ENCODE measurements around the gene SYNPR.

Gene SYNPR

DNA sequence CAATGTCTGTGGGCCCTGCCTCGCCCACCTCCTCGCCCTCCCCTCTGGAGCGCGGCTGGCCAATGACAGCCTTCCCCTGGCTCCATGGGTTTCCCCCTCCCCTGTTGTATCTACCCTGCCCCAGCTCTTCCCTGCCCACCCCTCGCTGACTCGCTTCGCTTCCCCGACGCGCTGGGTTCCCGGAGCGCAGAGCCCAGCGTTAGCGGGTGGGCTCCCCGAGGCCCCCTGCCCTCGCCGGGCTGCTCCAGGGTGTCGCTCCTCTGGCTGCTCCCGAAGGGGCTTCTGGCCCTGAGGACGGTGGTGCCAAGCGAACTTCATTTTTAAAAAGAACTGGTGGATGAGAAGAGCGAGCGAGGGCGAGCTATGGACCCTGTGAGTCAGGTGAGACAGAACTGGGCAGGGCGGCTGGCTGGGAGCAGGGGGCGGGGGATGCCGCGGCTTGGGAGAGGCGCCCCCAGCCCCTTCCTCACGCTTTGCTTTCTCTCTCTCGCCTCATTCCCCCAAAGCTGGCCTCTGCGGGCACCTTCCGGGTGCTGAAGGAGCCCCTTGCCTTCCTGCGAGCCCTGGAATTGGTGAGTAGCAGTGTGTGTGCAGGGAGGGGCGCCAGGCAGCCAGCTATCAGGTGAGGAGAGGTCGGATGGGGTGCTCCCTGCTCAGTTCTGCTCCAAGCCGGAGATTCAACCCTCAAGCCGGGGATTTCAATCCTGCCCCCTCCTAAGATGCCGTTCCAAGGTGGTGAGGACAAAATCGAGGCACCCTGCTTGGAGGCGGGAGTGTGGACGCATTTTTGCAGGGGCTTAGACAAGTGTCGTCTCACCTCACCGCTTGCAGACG, at the start of gene SYNPR:
TSS of gene SYNPR (plus strand) at position 138 of the 834 bp plus-strand sequence.
- TF ChIP-seq, protein P1, sequence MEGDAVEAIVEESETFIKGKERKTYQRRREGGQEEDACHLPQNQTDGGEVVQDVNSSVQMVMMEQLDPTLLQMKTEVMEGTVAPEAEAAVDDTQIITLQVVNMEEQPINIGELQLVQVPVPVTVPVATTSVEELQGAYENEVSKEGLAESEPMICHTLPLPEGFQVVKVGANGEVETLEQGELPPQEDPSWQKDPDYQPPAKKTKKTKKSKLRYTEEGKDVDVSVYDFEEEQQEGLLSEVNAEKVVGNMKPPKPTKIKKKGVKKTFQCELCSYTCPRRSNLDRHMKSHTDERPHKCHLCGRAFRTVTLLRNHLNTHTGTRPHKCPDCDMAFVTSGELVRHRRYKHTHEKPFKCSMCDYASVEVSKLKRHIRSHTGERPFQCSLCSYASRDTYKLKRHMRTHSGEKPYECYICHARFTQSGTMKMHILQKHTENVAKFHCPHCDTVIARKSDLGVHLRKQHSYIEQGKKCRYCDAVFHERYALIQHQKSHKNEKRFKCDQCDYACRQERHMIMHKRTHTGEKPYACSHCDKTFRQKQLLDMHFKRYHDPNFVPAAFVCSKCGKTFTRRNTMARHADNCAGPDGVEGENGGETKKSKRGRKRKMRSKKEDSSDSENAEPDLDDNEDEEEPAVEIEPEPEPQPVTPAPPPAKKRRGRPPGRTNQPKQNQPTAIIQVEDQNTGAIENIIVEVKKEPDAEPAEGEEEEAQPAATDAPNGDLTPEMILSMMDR (IDR thresholded peaks at IDR 0.05; ENCODE audit: insufficient read depth, low read length, poor library complexity, severe bottlenecking), result no peak
- H3K36me3 ChIP-seq (ENCODE audit: control insufficient read depth, insufficient read depth, low read length), result no peaks in the 10 kb centered on the region
- no peak within 1 kb of the TSS for H3K4me3 ChIP-seq (replicated peaks; ENCODE audit: low read depth, low read length)
- DNase-seq (ENCODE audit: extremely low read depth, insufficient read length), result no peak
- H3K27me3 ChIP-seq (replicated peaks; ENCODE audit: control insufficient read depth, insufficient read depth, low read length), result no peaks in the 10 kb centered on the region; the same call in 1 of the 2 replicates

DNA sequence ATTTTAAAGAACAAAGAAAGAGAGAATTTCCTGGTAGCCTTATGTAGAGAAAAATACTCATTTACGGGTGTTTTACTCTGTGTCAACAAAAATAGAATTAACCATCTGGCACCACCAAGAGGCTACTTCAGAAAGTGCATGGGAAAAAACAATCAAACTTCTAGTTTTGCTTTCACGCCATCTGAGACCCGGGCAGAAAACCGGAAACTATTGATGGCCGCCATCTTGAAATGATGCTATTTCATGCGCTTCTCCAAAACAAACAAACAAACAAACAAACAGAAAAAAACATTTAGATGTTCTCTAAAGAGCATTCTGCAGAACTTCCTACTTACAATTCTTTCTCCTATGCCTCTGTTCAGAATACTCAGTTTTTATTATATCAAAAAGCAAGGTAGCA, 49.4 kb upstream of the SYNPR start:
- Histone ChIP-seq H3K4me3 (replicated peaks; ENCODE audit: low read depth, low read length) (no peak overlapping the region), H3K36me3 (ENCODE audit: control insufficient read depth, insufficient read depth, low read length) (no peaks in the 10 kb centered on the region), H3K27me3 (replicated peaks; ENCODE audit: control insufficient read depth, insufficient read depth, low read length) (no peaks in the 10 kb centered on the region)
- DNase-seq (ENCODE audit: extremely low read depth, insufficient read length), result peak; percentile 8
- TF ChIP-seq, protein P1 (IDR thresholded peaks at IDR 0.05; ENCODE audit: insufficient read depth, low read length, poor library complexity, severe bottlenecking), result peak; percentile 50

DNA sequence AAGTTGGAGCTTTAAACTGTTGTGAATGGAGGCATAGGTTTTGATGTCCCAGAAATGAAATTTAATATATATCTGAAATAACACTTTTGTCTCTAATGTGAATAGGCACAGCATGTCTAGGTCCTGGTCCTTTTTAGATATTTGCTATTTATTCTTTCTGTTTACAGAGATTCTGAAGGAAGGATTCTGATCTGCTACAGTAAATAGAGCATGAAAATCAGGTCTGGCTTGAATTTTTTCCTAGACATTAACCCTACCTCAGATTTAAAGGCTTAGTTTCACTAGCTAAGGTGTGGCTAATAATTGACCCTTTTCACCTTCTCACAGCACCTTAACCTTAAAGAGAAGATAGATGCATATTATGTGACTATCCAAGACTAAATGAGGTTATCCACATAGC, 48.0 kb upstream of the SYNPR start:
- DNase-seq (ENCODE audit: extremely low read depth, insufficient read length), result no peak
- no peaks in the 10 kb centered on the region for H3K27me3 ChIP-seq (replicated peaks; ENCODE audit: control insufficient read depth, insufficient read depth, low read length)
- H3K36me3 ChIP-seq (ENCODE audit: control insufficient read depth, insufficient read depth, low read length), result no peaks in the 10 kb centered on the region
- no peak overlapping the region for H3K4me3 ChIP-seq (replicated peaks; ENCODE audit: low read depth, low read length)
- TF ChIP-seq, protein P1 (IDR thresholded peaks at IDR 0.05; ENCODE audit: insufficient read depth, low read length, poor library complexity, severe bottlenecking), result no peak

DNA sequence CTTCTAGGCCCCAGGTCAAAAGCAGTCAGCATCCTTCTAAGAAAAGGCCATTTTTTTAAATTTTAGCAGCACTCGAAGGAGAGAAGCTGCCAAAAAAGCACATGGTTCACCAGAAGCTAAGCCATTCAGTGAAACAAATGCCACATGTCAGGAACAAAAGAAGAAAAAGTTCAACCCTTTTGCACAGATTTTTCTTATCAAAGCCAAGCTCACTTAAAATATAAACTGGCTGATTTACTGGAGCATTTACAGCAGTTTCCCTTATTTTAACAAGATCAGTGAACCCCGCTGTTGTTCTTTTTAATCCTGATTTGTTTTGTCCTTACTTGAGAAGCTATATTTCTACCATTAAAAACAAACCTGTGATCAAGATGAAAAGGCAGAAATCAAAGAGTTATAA, 46.5 kb upstream of the SYNPR start:
- TF ChIP-seq, protein P1 (IDR thresholded peaks at IDR 0.05; ENCODE audit: insufficient read depth, low read length, poor library complexity, severe bottlenecking), result no peak

DNA sequence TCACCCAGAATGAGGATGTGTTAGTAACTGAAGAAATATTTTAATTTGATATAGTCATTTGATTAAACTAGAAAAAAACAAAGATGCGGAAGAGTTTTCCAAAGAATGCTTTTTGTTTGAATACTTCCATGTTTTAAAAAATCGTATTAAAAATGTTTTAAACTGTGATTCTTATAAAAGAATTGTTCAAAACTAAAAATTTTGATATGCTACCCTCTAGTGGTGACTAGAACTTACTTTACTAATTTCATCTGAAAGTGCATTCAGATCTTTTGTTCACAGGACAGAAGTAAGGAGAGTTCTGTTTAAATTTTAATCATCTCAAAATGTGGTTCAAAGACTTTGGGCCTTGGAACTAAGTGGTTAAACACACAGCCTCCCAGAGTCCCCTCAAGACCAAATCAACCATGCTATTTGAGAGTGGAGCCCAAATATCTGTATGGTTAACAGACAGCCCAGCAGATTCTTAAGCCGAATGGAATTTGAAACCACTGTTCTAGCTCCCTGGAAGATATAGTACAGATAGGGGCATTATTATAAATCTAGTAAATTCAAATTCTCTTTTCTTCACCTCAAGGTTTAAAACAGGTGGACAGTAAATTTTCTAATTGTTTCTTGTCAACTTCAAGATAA, 45.2 kb upstream of the SYNPR start:
- H3K27me3 ChIP-seq (replicated peaks; ENCODE audit: control insufficient read depth, insufficient read depth, low read length), result no peaks in the 10 kb centered on the region
- TF ChIP-seq, protein P1 (IDR thresholded peaks at IDR 0.05; ENCODE audit: insufficient read depth, low read length, poor library complexity, severe bottlenecking), result peak; percentile 10
- H3K4me3 ChIP-seq (replicated peaks; ENCODE audit: low read depth, low read length), result no peak overlapping the region
- no peak for DNase-seq (ENCODE audit: extremely low read depth, insufficient read length)
- no peaks in the 10 kb centered on the region for H3K36me3 ChIP-seq (ENCODE audit: control insufficient read depth, insufficient read depth, low read length)

More for the DNA sequence above, 46.5 kb upstream of the SYNPR start:
- H3K27me3 ChIP-seq (replicated peaks; ENCODE audit: control insufficient read depth, insufficient read depth, low read length), result no peaks in the 10 kb centered on the region
- H3K36me3 ChIP-seq (ENCODE audit: control insufficient read depth, insufficient read depth, low read length), result no peaks in the 10 kb centered on the region
- DNase-seq (ENCODE audit: extremely low read depth, insufficient read length), result no peak
- no peak overlapping the region for H3K4me3 ChIP-seq (replicated peaks; ENCODE audit: low read depth, low read length)

Measured in GM06990 (cell line).